ENCODE measurements around the gene RAB24. TPM values are rescaled to one million over a fixed set of nuclear protein-coding genes. Genes with fewer than 3 reads are reported as not detected.
A peak's percentile ranks its signal among the peaks of the same experiment; 100 is the strongest.
"Not testable (repeated sequence)": the region's sequence is repeated elsewhere in the genome, so short reads cannot be mapped to it uniquely, and the experiment has no call there.

Gene RAB24
- total RNA-seq, 1 experiment from 2014 or later, result 25.4 TPM

- DNase-seq, result peak; percentile 72 to 85
- no peaks in the 10 kb centered on the region for H3K9me3 ChIP-seq (replicated peaks)
- H3K4me1 ChIP-seq, result peaks cover 11% of the 10 kb centered on the region
- no peak overlapping the region for H3K4me3 ChIP-seq
- H3K27me3 ChIP-seq, result no peaks in the 10 kb centered on the region
- H3K27ac ChIP-seq, result 0 out of 2 replicates have a peak overlapping the region, but pooled peaks have one; percentile 1
- H3K36me3 ChIP-seq, result peaks cover 29% of the 10 kb centered on the region
Measured at GRCh38 chr5:177309351-177310191, 6.1 kb upstream of the RAB24 start.

GRCh38 chr5:177308740-177309139 is 5.2 kb upstream of the RAB24 start:
- no peaks in the 10 kb centered on the region for H3K27me3 ChIP-seq
- no peak overlapping the region for H3K27ac ChIP-seq
- H3K4me3 ChIP-seq, result no peak overlapping the region
- no peaks in the 10 kb centered on the region for H3K9me3 ChIP-seq (replicated peaks)
- peaks cover 29% of the 10 kb centered on the region for H3K36me3 ChIP-seq
- peaks cover 11% of the 10 kb centered on the region for H3K4me1 ChIP-seq
- DNase-seq, result no peak

- H3K9me3 ChIP-seq (replicated peaks), result no peaks in the 10 kb centered on the region
- no peaks in the 10 kb centered on the region for H3K27me3 ChIP-seq
- no peak overlapping the region for H3K27ac ChIP-seq
- H3K4me3 ChIP-seq, result no peak overlapping the region
- no peak for DNase-seq
- H3K36me3 ChIP-seq, result peaks cover 29% of the 10 kb centered on the region
- peaks cover 11% of the 10 kb centered on the region for H3K4me1 ChIP-seq
Measured at GRCh38 chr5:177307544-177308363, 4.2 kb upstream of the RAB24 start.

GRCh38 chr5:177306674-177307543 is 3.4 kb upstream of the RAB24 start:
- no peak overlapping the region for H3K4me3 ChIP-seq
- H3K9me3 ChIP-seq (replicated peaks), result no peaks in the 10 kb centered on the region
- H3K27me3 ChIP-seq, result no peaks in the 10 kb centered on the region
- H3K4me1 ChIP-seq, result peaks cover 15% of the 10 kb centered on the region
- DNase-seq, result no peak
- no peak overlapping the region for H3K27ac ChIP-seq
- H3K36me3 ChIP-seq, result peaks cover 29% of the 10 kb centered on the region

GRCh38 chr5:177306103-177306640 is 2.7 kb upstream of the RAB24 start:
- H3K9me3 ChIP-seq (replicated peaks); H3K27me3 ChIP-seq; DNase-seq; H3K4me3 ChIP-seq; H3K27ac ChIP-seq: not testable (repeated sequence)
- Histone ChIP-seq H3K36me3 (peaks cover 30% of the 10 kb centered on the region), H3K4me1 (peaks cover 20% of the 10 kb centered on the region)

- peaks cover 9% of the 10 kb centered on the region for H3K4me1 ChIP-seq
- peaks cover 27% of the 10 kb centered on the region for H3K36me3 ChIP-seq
- peak overlapping the region; percentile 88 for H3K27ac ChIP-seq
- peak; percentile 50 to 58 for DNase-seq
- H3K27me3 ChIP-seq, result no peaks in the 10 kb centered on the region
- H3K9me3 ChIP-seq (replicated peaks), result no peaks in the 10 kb centered on the region
- peak overlapping the region; percentile 98 for H3K4me3 ChIP-seq
Measured at GRCh38 chr5:177304392-177305119, 1.0 kb upstream of the RAB24 start.

- Histone ChIP-seq H3K4me1 (peaks cover 9% of the 10 kb centered on the region), H3K27me3 (no peaks in the 10 kb centered on the region), H3K36me3 (peaks cover 25% of the 10 kb centered on the region), H3K4me3 (peak overlapping the region; percentile 98), H3K27ac (peak overlapping the region; percentile 88), H3K9me3 (replicated peaks) (no peaks in the 10 kb centered on the region)
- DNase-seq, result no peak
Measured at GRCh38 chr5:177303925-177304391, 439 bp upstream of the RAB24 start.

GRCh38 chr5:177302354-177303110 is 987 bp downstream of the RAB24 start:
- no peak for DNase-seq

GRCh38 chr5:177301503-177302165 is 1.9 kb downstream of the RAB24 start:
- peaks cover 18% of the 10 kb centered on the region for H3K36me3 ChIP-seq
- H3K4me1 ChIP-seq, result peaks cover 13% of the 10 kb centered on the region
- H3K27ac ChIP-seq, result no peak overlapping the region
- H3K9me3 ChIP-seq (replicated peaks), result no peaks in the 10 kb centered on the region
- no peak overlapping the region for H3K4me3 ChIP-seq
- no peaks in the 10 kb centered on the region for H3K27me3 ChIP-seq
- DNase-seq, result no peak

More at GRCh38 chr5:177302354-177303110, 987 bp downstream of the RAB24 start:
- no peak overlapping the region for H3K27ac ChIP-seq
- H3K36me3 ChIP-seq, result peaks cover 24% of the 10 kb centered on the region
- no peaks in the 10 kb centered on the region for H3K27me3 ChIP-seq
- no peaks in the 10 kb centered on the region for H3K9me3 ChIP-seq (replicated peaks)
- peaks cover 13% of the 10 kb centered on the region for H3K4me1 ChIP-seq
- H3K4me3 ChIP-seq, result peak overlapping the region; percentile 98

- DNase-seq, result no peak
- Histone ChIP-seq H3K36me3 (peaks cover 13% of the 10 kb centered on the region), H3K27ac (no peak overlapping the region), H3K9me3 (replicated peaks) (no peaks in the 10 kb centered on the region), H3K27me3 (no peaks in the 10 kb centered on the region), H3K4me3 (no peak overlapping the region), H3K4me1 (peaks cover 13% of the 10 kb centered on the region)
Measured at GRCh38 chr5:177300951-177301350, 2.6 kb downstream of the RAB24 start.

GRCh38 chr5:177300236-177300880 is 3.2 kb downstream of the RAB24 start:
- DNase-seq, result no peak
- Histone ChIP-seq H3K4me1 (peaks cover 13% of the 10 kb centered on the region), H3K27me3 (no peaks in the 10 kb centered on the region), H3K27ac (no peak overlapping the region), H3K4me3 (no peak overlapping the region), H3K36me3 (peaks cover 7% of the 10 kb centered on the region), H3K9me3 (replicated peaks) (no peaks in the 10 kb centered on the region)

- Histone ChIP-seq H3K27ac (no peak overlapping the region), H3K4me3 (no peak overlapping the region), H3K4me1 (peaks cover 13% of the 10 kb centered on the region), H3K36me3 (peaks cover 4% of the 10 kb centered on the region; the same call in 1 of the 2 replicates), H3K9me3 (replicated peaks) (no peaks in the 10 kb centered on the region), H3K27me3 (no peaks in the 10 kb centered on the region)
- no peak for DNase-seq
Measured at GRCh38 chr5:177299697-177300096, 3.8 kb downstream of the RAB24 start.
